Inferior parietal cortex (tissue), 1 donor: Measurements from ENCODE around the gene NRTN.
"Not testable (repeated sequence)": the region's sequence is repeated elsewhere in the genome, so short reads cannot be mapped to it uniquely, and the experiment has no call there.

ENCODE experiments used
- DNase-seq: peaks from one replicate; pipeline ENCODE4 v3.0.0-alpha.2; 2016; ENCODE audit errors: extremely low spot score

The NRTN gene

DNA sequence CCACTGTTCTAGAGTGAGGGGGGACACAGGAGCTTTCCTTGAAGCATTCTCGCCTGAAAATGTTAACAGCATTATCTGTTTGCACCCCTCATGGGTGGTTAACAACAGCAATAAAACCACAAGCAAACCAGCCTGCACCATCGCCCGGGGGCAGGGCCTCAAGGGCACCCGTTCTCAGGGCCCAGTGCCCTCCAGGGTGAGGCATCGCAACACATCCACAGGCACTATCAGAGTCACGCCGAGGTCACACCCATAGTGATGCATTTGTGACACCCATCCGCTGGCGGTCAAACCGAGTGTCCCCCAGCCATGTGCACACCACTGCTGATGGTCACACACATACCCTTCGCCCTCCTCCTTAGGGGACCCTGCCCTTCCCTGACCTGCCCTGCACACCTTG is 60.9 kb downstream of the NRTN start:
- DNase-seq, result no peak

DNA sequence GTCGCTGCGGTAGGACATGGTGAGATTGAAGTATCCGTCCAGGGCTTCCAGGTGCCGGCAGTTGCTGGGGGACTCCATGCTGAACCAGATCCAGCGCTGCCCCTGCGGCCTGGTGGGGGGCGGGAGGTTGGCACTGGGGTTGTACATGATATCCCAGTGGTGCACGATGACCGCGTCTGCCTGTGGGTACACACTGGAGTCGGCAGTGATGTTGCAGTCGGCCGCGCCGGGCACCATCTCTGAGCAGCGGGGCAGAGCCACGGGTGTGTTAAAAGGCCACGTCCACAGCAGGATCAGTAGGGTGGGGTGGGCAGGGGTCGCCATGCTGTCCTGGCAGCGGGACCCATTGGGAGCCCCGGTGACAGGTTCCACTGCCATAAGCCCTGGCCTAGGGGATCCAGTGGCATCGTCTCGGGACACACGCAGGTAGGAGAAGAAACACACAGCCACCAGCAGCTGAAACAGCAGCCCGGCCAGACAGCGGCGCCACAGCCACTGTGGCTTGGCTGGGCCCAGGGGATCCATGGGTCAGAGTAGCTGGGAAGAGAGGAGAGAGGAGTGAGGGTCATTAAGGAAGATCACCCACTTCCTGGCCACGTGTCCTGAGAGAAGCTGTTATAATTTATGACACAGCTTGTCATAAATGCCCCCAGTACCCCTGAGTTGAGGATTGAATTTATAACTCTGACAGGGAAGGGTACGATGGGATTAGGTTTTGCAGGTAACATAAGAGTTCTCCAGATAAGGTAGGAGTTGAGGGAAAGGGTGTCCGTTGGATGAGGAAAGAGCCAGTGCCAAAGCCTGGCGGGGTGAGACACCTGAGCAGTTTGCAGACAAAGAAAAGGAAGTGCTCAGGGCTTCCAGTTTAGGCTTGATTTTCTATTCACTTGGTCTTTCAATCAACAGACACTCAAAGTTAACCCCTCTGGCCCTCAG is 62.6 kb downstream of the NRTN start:
- no peak for DNase-seq

DNA sequence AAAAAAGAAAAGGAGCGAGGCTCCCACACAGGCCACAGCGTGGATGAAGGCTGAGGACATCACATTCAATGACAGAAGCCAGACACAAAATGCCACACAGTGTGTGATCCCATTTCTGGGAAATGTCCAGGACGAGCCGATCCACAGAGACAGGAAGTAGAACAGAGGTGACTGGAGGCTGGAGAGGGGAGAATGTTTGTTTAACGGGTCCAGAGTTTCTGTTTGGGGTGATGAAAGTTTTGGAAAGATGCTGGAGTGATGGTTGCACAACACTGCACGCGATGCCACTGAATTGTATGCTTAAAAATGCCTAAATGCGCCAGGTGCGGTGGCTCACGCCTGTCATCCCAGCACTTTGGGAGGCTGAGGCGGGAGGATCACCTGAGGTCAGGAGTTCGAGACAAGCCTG is 66.1 kb downstream of the NRTN start:
- no peak for DNase-seq

DNA sequence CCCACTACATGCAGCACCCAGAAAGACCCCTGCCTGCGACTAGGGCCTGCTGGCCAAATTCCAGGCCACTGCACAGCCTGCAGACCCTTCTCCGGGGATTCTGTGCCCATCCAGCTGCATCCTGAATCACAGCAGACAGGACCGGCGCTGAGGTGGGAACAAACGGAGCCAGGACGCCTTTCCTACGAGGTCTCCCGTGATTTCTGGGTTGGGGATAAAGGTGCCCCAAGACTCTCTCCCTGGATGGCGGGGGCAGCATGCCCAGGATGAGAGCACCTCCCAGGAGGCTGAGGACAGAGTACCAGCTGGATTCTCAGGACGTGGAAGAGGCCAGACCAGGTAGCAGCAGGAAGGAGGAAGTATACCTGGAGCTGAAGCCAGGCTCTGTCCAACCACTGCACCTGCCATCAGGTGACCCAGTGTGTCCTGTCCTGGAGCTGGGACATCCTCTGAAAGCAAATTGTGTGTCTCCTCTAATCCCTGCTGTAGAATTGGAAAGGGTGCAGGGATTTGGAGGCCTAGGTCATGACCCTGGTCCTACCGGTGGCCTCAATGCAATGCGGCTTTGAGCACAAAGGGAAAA is 68.8 kb downstream of the NRTN start:
- DNase-seq, result no peak

DNA sequence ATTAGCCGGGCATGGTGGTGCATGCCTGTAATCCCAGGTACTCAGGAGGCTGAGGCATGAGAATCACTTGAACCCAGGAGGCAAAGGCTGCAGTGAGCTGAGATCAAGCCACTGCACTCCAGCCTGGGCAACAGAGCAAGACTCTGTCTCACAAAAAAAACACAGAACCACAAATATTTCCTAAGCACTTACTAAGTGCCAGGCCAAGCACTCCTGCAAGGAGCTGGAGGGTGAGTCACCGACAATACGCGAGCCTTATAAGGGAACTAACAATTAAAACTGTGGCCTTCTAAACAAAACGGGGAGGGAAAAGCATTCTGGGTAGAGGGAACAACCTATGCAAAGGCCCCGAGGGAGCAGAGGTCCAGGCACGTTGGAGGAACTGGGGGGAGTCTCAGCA is 69.6 kb downstream of the NRTN start:
- DNase-seq, result not testable (repeated sequence)

DNA sequence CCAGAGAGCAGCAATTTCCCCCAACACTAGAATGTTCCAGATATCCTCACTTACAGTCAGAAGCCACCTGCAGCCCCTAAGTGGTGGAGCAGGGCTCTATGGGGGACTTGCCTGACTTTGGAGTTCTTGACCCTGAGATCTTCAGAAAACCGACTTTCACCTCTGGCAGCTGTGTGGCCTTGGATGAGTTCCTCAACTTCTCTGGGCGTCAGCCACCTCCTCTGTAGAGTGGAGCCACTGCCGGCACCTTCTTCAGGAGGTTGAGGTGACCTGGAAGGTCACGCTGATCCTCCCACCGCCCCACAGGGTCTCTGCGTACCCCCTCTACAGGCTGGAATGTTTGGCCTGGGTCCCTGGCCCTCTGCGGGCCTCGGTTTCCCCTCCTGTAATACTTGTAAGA is 72.6 kb downstream of the NRTN start:
- DNase-seq, result no peak

DNA sequence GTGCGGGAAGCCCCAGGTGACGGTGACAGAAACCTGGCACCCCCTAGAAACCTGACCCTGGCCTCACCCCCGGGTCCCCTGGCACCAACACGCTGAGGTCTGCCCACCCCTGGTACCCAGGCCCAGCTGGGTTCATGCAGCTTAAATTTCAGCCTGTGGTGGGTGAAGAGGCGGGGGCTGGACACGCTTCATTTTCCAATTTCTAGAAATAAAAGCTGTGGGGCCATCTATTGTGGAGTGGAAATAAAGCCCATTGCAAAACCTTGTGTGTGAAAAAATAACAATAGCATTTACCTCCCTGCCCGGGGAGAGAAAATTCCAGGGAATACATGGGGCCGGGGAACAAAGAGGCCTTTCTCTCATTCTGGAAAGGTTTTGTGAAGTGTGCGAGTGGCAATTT is 73.0 kb downstream of the NRTN start:
- no peak for DNase-seq
